Natural killer cell (primary cell): Measurements from ENCODE around the gene SLX4IP. TPM values are rescaled to one million over a fixed set of nuclear protein-coding genes. Genes with fewer than 3 reads are reported as not detected.

ENCODE experiments used
- ATAC-seq, 3 donors: fragments of 150-1000 bp in 2 of 3; fragments of 200-7000 bp in 1 of 3; cut with Tn5 transposase; 1 replicate in 1 of 3; 2 replicates in 2 of 3; pipeline ENCODE4 v1.10.0; 2021; ENCODE audit warnings: mild to moderate bottlenecking in 2 of 3, moderate library complexity in 2 of 3
- DNase-seq, 2 donors: peaks; one replicate each; pipeline versions ENCODE4 v3.0.0 to v3.0.0-alpha.2; 2013 to 2021; ENCODE audit warnings: mixed read lengths in 1 of 2
- H3K27ac ChIP-seq: one replicate; pipeline ENCODE4 v1.5.1; 2013; ENCODE audit warnings: mild to moderate bottlenecking, low read length
- H3K27me3 ChIP-seq: one replicate; pipeline ENCODE4 v1.6.1; 2013; ENCODE audit warnings: low read length; ENCODE audit not compliant: control insufficient read depth, insufficient read depth
- H3K36me3 ChIP-seq: one replicate; pipeline ENCODE4 v1.6.1; 2013; ENCODE audit warnings: low read length; ENCODE audit not compliant: control insufficient read depth, insufficient read depth
- H3K4me1 ChIP-seq: one replicate; pipeline ENCODE4 v1.6.1; 2013; ENCODE audit warnings: low read length; ENCODE audit not compliant: control insufficient read depth, insufficient read depth
- H3K4me3 ChIP-seq: one replicate; pipeline ENCODE4 v1.5.1; 2013; ENCODE audit warnings: low read length
- H3K9me3 ChIP-seq: one replicate; pipeline ENCODE4 v1.6.1; 2013; ENCODE audit warnings: low read length; ENCODE audit not compliant: control insufficient read depth, insufficient read depth
- H3K27ac Mint-ChIP-seq, 2 donors: one replicate each; pipeline ENCODE4 v1.8.0; 2022; ENCODE audit warnings: mild to moderate bottlenecking in 2 of 2, mixed read lengths in 2 of 2, moderate library complexity in 1 of 2
- H3K27me3 Mint-ChIP-seq, 2 donors: one replicate each; pipeline ENCODE4 v1.8.0; 2022; ENCODE audit warnings: low read depth in 2 of 2, mixed read lengths in 2 of 2
- H3K36me3 Mint-ChIP-seq: one replicate; pipeline ENCODE4 v1.8.0; 2022; ENCODE audit warnings: mixed read lengths
- H3K4me1 Mint-ChIP-seq, 2 donors: one replicate each; pipeline ENCODE4 v1.8.0; 2022; ENCODE audit warnings: mixed read lengths in 2 of 2
- H3K4me3 Mint-ChIP-seq: one replicate; pipeline ENCODE4 v1.8.0; 2022; ENCODE audit warnings: mild to moderate bottlenecking, moderate library complexity, mixed read lengths
- H3K9me3 Mint-ChIP-seq, 2 donors: one replicate each; pipeline ENCODE4 v1.8.0; 2022; ENCODE audit warnings: mixed read lengths in 2 of 2
- CTCF ChIP-seq: fragments of 200-600 bp; IDR thresholded peaks from one replicate; pipeline ENCODE4 v1.8.0; 2022; ENCODE audit warnings: antibody characterized with exemption
- WGBS: methylation state at CpG from one replicate; pipeline ENCODE4 v1.1.7; 2013; ENCODE audit warnings: missing lambda C conversion rate; ENCODE audit not compliant: insufficient coverage; 5-methylcytosine and 5-hydroxymethylcytosine counted together
- intact Hi-C: fragments of 100-400 bp; cut with micrococcal nuclease; formaldehyde crosslinking; loops from one replicate; pipeline ENCODE4 v1.14.2; 2022
- total RNA-seq, 4 donors: library from RNA; stranded (reverse); fragments of 120-200 nt in 1 of 4; gene quantifications; one replicate each; pipeline versions ENCODE4 v1.2.3 to v1.2.4, GENCODE V29; 2013 to 2022

Gene SLX4IP
- total RNA-seq, 3 donors from 2014 or later (not counting 1 experiment from before 2014, with no cell fraction given), result 2.9 to 5.5 (median 5.2) TPM

- peak overlapping the region; percentile 82 to 84 for H3K27ac Mint-ChIP-seq
- intact Hi-C loops, result loop anchor here (1.0 to 5.0 kb wide), 4 partner anchors 10 to 160 kb away; partner anchors contain the start of gene MKKS
- no peaks in the 10 kb centered on the region for H3K36me3 ChIP-seq
- H3K27ac ChIP-seq, result no peak overlapping the region
- no peaks in the 10 kb centered on the region for H3K27me3 ChIP-seq
- peaks cover 15% of the 10 kb centered on the region for H3K4me1 ChIP-seq
- no peaks in the 10 kb centered on the region for H3K27me3 Mint-ChIP-seq
- no peaks in the 10 kb centered on the region for H3K9me3 Mint-ChIP-seq
- no peak for DNase-seq
- no peaks in the 10 kb centered on the region for H3K9me3 ChIP-seq
- no peak overlapping the region for H3K4me3 ChIP-seq
- 79% methylated on average over 3 of the region's 3 CpGs for WGBS
- TF ChIP-seq CTCF, result no peak
- H3K4me3 Mint-ChIP-seq, result peak overlapping the region; percentile 70
- peaks cover 48 to 53% of the 10 kb centered on the region in 2 donors for H3K4me1 Mint-ChIP-seq
- H3K36me3 Mint-ChIP-seq, result no peaks in the 10 kb centered on the region
- ATAC-seq, result peak in 1 of 3 donors; percentile 6
Measured at GRCh38 chr20:10511170-10511508, 76.0 kb downstream of the SLX4IP start.

- Histone ChIP-seq H3K27ac (no peak overlapping the region), H3K4me1 (peaks cover 15% of the 10 kb centered on the region), H3K9me3 (no peaks in the 10 kb centered on the region), H3K36me3 (no peaks in the 10 kb centered on the region), H3K4me3 (no peak overlapping the region), H3K27me3 (no peaks in the 10 kb centered on the region)
- peaks cover 43 to 53% of the 10 kb centered on the region in 2 donors for H3K4me1 Mint-ChIP-seq
- H3K27me3 Mint-ChIP-seq, result no peaks in the 10 kb centered on the region
- WGBS, result 4% methylated on average over 5 of the region's 5 CpGs
- H3K4me3 Mint-ChIP-seq, result peak overlapping the region; percentile 70
- TF ChIP-seq CTCF, result no peak
- no peaks in the 10 kb centered on the region for H3K9me3 Mint-ChIP-seq
- DNase-seq, result peak; percentile 75 to 76
- intact Hi-C loops, result loop anchor here (1.0 to 5.0 kb wide), 4 partner anchors 10 to 161 kb away; partner anchors contain the start of gene MKKS
- ATAC-seq, result peak; percentile 94 to 99 (median 96)
- no peaks in the 10 kb centered on the region for H3K36me3 Mint-ChIP-seq
- H3K27ac Mint-ChIP-seq, result peak overlapping the region; percentile 82 to 84
Measured at GRCh38 chr20:10511509-10512251, 76.6 kb downstream of the SLX4IP start.

- no peak overlapping the region for H3K4me3 Mint-ChIP-seq
- intact Hi-C loops, result loop anchor here (5.0 kb wide), 2 partner anchors 39 to 81 kb away; partner anchors contain the start of gene MKKS
- Histone ChIP-seq H3K27me3 (no peaks in the 10 kb centered on the region), H3K4me3 (no peak overlapping the region), H3K9me3 (no peaks in the 10 kb centered on the region), H3K36me3 (no peaks in the 10 kb centered on the region), H3K4me1 (peaks cover 15% of the 10 kb centered on the region), H3K27ac (no peak overlapping the region)
- WGBS, result 85% methylated on average over 2 of the region's 2 CpGs
- TF ChIP-seq CTCF, result no peak
- H3K36me3 Mint-ChIP-seq, result no peaks in the 10 kb centered on the region
- H3K9me3 Mint-ChIP-seq, result no peaks in the 10 kb centered on the region
- DNase-seq (no peak), ATAC-seq (no peak)
- H3K27ac Mint-ChIP-seq, result peak overlapping the region in 1 of 2 donors; percentile 63
- H3K4me1 Mint-ChIP-seq, result peaks cover 35 to 51% of the 10 kb centered on the region in 2 donors
- no peaks in the 10 kb centered on the region for H3K27me3 Mint-ChIP-seq
Measured at GRCh38 chr20:10513061-10513460, 78.0 kb downstream of the SLX4IP start.
